ENCODE data around the gene CAPN9. TPM values are rescaled to one million over a fixed set of nuclear protein-coding genes. Genes with fewer than 3 reads are reported as not detected.
"Not testable (repeated sequence)": the region's sequence is repeated elsewhere in the genome, so short reads cannot be mapped to it uniquely, and the experiment has no call there.

CAPN9 gene
- polyA plus RNA-seq, 1 donor, result 1.4 TPM

- no peak for DNase-seq
Measured at GRCh38 chr1:230823931-230824381, 76.8 kb downstream of the CAPN9 start.

DNA sequence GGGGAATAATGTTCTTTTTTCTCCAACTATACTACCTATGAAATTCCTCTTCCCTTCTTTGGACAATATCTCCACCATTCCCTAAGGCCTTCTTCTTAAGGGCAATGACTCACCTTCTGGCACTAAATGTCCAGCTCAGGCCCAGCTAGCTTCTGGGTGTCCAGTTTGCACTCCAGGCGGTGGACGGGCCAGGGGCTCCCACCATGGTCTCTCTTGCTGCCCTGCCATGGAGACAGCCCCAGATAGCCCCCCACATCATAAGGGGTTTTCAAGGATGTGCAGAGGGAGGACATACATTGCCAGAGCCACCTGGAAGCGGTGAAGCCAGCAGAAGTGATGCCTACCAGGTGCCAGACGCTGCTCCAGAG lies 77.3 kb downstream of the CAPN9 start:
- DNase-seq, result no peak

DNA sequence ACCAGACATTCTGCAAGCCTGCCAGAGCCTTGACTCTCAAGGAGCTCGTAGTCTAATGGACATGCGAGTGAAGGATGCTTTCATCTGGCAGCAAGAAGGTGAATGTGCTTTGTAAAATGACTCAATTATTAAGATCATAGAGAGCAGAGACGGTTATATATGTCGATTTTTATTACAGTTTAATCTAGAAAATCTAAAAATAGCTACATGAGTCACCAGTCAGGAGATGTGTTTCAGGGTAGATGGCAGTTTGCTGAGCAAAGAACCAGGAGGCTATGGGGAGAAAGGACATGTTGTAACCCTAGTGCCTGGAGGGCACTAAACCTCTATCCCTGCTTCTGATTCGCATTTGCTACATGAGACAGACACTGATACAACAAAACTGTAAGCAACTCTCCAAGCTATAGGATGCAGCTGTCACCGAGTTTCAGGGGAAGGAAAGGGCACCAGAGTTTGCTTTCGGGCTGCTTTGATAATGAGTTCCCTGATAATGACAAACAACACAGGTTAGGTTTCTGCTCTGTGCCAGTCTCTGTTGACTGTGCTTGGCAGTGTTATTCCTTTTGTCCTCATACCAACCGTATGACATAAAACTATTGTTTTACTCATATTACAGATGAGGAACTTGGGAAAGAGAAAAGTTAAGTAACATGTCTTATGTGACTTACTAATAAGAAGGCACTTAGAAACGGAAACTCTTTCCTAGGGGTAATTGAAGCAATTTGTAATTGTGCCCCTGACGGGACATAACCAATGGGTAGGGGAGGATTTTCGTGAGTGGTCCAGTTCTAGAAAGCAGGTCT lies 77.9 kb downstream of the CAPN9 start:
- DNase-seq, result no peak

GRCh38 chr1:230825761-230826160 lies 78.6 kb downstream of the CAPN9 start:
- DNase-seq, result no peak

DNA sequence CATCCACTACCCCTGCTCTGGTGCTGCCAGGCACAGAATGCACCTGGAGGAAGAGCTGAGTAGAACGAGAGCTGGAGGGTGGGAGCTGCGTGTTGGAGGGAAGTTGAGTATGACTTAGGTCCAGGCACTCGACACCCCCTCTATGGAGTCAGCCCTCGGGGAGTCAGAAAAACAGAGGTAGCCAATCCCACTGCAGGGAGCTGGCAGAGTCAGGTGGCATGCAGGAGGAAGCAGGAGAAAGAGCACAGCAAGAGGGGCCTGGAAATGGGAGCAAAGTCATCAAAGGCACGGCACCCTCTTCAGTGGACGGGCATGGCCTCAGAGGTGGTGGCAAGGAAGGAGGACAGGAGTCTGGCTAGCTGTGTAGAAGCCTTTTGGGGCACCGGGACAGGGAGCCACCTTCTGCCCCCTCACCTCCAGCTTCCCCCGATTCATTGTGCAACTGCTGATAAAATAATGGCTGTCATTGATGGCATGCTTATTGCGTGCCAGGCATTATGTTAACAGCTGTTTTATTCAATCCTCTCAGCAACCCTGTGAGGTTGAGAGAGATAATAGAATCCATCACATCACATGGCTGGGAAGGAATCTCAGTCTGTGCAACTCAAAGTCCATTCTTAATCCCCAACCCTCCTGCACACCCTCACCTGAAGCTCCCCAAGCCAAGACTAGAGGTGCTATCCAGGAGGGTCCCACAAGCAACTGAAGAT lies 79.1 kb downstream of the CAPN9 start:
- no peak for DNase-seq

DNA sequence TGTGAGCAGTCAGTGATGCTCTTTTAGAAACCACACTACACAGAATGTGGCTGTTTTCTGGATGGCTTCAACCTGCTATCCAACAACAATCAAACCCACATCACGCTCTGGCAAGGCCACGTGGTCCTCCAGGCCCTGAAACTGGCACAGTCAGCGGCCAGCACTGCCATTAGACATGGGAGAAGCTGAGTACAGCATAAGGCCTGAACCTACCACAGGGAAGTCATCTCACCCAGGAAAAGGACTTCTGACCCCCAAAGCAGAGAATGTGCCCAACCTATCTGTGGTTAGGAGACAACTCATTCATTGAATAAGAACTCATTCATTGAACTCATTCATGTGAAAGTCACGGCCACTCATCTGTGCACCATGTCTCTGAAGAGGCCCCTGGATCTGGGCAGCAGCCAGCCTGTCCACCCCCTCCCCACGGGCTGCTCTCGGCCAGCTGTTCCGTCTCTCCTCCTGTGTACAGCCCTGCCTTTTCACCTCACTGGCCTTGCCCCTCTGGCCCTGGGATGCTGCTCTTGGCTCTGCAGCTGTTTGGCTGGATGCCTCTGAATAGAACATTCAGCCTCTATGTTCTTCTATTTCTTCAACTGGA lies 80.0 kb downstream of the CAPN9 start:
- DNase-seq, result peak; percentile 59

DNA sequence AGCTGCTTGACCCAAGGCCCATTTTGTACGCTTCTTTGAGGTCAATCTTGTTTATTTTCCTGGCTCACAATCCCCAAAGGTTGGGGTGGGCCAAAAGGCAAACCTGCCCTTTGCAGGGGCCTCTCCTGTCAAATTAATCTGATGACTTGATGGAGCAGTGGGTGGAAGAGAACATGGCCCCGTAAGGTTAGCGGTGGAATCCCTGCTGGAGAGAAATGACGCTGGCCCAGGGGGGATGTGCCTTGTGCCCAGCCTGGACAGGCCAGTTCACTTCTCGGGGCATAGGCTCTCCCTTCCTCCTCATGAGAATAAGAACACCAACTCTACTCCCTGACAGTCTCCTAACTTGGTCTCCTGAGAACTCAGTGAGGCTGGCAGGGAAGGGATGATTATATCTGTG lies 80.6 kb downstream of the CAPN9 start:
- DNase-seq, result no peak

GRCh38 chr1:230828421-230828820 lies 81.2 kb downstream of the CAPN9 start:
- no peak for DNase-seq

GRCh38 chr1:230831771-230832170 lies 84.6 kb downstream of the CAPN9 start:
- DNase-seq, result no peak

DNA sequence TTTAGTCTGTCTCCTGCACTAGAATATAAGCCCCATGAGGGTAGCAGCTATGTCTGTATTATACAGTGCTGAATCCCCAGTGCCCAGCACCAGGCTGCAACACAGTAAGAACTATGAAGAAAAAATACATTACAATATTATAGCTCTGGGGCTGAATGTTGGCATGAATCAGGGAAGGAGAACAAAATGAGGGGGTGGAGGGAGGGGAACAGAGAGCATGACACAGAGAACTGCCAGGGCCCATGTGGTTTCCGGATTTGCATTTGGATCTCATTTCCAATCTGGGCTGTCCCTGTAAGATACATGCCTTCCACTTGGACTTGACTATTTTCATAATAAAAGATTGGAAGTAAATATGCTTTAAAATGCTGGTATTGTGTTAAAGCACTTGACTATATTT lies 85.3 kb downstream of the CAPN9 start:
- DNase-seq, result no peak

DNA sequence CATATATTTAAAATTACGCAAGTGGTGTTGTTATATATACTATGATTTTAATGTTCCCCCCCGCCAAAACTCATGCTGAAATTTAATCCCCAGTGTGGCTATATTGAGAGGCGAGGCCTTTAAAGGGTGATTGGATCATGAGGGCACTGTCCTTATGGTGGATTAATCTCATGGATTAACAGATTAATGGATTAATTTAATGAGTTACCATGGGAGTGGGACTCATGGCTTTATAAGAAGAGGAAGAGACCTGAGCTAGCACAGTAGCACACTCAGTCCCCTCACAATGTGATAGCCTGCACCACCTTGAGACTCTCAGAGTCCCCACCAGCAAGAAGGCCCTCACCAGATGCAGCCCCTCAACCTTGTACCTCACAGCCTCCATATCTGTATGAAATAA lies 86.3 kb downstream of the CAPN9 start:
- DNase-seq, result no peak

DNA sequence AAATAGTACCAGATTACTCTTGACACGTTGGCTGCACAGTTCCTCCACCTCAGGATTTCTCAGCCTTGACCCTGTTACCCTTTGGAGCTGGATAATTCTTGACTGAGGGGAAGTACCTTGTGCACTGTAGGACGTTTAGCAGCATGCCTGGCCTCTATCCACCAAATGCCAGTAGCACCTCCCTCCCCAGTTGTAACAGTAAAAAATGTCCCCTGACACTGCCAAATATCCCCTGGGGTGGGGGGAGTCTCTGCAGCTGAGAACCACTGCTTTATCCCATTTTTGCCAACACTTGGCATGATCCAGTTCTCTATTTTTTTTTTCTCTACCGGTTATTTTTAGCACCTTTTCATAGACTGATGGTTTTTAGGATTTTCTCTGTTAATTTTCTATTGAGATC lies 87.1 kb downstream of the CAPN9 start:
- DNase-seq, result no peak

DNA sequence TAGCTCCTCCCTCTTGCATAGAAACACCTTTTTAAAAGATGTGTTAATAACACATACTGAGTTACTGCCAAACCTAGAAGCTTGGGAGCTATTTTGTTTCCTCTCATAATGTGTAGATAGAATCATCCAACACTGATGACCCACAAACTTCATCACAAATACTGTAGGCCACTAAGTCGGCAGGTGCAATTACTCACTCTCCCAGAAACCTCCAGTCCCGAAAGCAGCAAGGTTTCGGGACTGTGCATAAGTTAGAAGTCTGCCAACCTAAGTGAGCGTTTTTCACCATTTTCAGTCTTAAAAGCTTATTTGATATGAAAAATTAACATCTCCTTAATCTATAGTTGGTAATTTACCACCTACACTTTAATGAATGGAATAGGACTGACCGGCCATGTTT lies 89.2 kb downstream of the CAPN9 start:
- no peak for DNase-seq

DNA sequence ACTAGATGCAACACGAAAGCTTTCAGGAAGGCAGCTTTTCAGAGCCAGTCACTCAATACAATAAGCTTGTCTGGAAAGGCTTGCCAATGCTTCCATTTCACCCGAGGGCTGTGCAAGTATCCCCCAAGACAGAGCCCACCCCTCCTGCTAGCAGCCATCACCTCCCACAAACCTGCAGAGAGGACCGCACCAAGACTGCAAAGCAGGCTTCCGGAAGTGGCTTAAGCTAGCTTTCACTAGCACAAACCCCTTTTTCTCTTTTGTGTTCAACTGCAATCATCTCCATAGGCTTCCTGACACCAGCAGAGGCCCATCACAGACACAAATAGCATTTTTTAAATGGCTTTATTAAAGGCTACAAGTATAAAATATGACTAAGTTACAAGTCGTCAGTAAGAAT lies 89.6 kb downstream of the CAPN9 start:
- DNase-seq, result no peak

GRCh38 chr1:230839173-230839572 lies 92.0 kb downstream of the CAPN9 start:
- no peak for DNase-seq

GRCh38 chr1:230842801-230843200 lies 95.6 kb downstream of the CAPN9 start:
- no peak for DNase-seq

GRCh38 chr1:230843503-230844309 lies 96.5 kb downstream of the CAPN9 start:
- DNase-seq, result no peak

DNA sequence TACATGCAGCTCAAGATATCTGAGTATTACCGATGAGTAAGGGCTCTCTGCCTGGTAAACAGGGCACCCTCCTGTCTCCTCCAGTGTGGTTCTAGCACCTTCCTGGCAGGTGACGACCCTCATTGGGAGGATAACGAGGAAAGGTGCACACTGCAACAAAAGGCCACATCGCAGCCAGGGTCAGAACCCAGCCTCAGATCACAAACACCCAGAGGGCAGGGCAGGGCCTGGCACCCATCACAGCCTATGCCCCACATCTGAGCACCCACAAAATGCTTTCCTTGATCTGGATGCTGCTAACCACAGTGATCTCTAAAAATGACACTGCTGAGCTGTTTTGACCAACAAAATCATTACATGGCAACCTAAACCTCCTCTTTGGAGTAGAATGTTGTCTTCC lies 97.4 kb downstream of the CAPN9 start:
- no peak for DNase-seq

DNA sequence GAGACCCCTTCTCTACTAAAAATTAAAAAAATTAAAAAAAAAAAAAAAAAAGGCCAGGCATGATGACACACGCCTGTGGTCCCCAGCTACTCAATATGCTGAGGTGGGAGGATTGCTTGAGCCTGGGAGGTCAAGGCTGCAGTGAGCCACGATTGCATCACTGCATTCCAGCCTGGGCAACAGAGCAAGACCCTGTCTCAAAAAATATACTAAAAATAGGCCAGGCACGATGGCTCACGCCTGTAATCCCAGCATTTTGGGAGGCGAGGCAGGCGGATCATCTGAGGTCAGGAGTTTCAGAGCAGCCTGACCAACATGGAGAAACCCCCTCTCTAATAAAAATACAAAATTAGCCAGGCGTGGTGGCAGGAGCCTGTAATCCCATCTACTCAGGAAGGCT lies 98.0 kb downstream of the CAPN9 start:
- DNase-seq, result not testable (repeated sequence)

- DNase-seq, result no peak
Measured at GRCh38 chr1:230848235-230848634, 101.0 kb downstream of the CAPN9 start.

DNA sequence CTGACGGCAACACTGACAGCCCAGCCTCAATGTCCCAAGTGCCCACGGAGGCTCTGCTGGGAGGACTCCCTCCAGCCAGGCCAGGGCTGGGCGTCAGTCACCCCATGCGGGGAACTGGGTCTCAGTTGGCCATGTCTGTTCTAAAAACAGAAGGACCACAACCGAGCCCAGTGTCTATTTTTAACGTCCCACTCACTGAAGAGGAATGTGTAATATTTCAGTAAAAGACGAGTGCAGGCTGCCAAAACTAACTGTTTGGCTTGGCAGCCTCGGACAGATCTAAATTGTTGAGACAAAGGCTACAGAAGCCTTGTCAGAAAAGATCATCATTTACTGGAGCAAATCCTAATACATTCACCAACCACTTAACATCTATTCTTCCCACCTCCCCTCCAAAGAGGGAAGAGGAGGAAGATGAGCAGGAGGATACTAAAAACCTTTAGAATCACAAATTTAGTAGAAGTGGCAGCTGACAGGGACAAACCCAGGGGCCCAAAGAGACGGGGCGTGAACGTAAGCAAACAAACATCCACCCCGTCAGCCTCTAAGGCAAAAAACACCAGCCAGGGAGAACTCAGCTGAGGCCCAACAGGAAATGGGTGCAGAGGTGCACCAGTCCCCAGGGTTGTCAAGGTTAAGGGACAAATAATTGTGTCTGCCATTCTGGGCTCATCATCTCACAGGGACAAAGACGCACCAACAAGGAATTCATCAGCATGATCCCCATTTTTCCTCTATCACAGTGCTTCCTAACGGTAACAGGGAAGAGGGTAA lies 102.5 kb downstream of the CAPN9 start:
- DNase-seq, result peak; percentile 84

DNA sequence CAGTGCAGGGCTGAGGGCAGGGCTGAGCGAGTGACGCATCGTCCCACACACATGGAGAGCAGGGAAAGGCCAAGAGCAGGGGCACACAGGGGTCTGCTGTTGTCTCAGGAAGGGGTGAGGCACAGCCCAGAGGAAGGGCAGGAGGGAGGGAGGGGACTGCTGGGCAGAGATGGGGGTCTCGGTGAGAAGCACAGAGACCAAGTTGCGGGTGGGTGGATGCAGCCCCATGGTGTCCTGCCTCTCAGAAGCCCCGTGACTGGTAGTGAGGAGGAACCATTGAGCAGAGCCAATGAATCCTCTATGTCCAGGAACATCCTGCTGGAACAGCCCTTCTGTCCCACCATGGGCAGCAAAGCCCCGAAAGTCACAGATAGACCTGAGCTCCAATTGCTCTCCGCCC lies 103.4 kb downstream of the CAPN9 start:
- no peak for DNase-seq

Data from left kidney (tissue), 2 donors.